ENCODE measurements around the gene DCAF6.

DCAF6 gene

DNA sequence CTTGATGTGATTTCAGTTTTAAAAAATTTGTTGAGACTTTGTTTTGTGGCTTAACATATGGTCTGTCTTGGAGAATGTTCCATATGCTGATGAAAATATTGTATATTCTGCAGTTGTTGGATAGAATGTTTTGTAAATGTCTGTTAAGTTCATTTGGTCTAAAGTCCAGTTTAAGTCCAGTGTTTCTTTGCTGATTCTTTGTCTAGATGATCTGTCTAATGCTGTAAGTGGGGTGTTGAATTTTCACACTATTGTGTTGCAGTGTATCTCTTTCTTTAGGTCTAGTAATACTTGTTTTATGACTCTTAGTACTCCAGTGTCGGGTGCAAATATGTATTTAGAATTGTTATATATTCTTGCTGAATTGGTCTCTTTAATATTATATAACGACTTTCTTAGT, 11.2 kb downstream of the DCAF6 start:
- DNase-seq (ENCODE audit: insufficient read length, low spot score) (no peak), FAIRE-seq (no peak)
- TF ChIP-seq TAF1 (IDR thresholded peaks at IDR 0.05; ENCODE audit: low read depth, low read length) (no peak), POLR2A (IDR thresholded peaks at IDR 0.05; ENCODE audit: low read depth, low read length) (no peak), POU2F2 (IDR thresholded peaks at IDR 0.05; ENCODE audit: low read depth, low read length) (no peak), SPI1 (IDR thresholded peaks at IDR 0.05; ENCODE audit: low read depth, low read length) (no peak), POLR2AphosphoS5 (IDR thresholded peaks at IDR 0.05; ENCODE audit: low read depth, low read length) (no peak), PAX5 (IDR thresholded peaks at IDR 0.05; ENCODE audit: insufficient read depth, low read length, severe bottlenecking) (no peak)

DNA sequence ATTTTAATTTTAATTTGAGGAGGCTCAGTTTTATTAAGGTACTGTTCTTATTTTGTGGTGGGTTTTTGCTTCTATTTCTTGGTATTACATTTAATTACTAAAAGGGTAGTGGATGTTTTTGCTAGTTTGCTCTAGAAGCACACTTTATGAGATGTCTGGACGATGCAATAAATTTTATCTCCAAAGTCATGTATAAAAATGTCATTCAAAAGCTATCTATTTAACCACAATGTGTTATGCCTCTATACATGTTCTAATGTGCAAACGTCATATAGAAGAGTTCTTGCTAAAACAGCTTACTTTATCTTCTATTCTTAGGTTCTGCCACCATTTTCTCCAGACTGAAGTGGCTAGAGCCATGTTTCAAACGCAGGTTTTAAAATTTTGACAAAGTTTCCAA, 13.3 kb downstream of the DCAF6 start:
- FAIRE-seq (no peak), DNase-seq (ENCODE audit: insufficient read length, low spot score) (no peak)
- TF ChIP-seq POLR2A (IDR thresholded peaks at IDR 0.05; ENCODE audit: low read depth, low read length) (no peak), PAX5 (IDR thresholded peaks at IDR 0.05; ENCODE audit: insufficient read depth, low read length, severe bottlenecking) (no peak), POLR2AphosphoS5 (IDR thresholded peaks at IDR 0.05; ENCODE audit: low read depth, low read length) (no peak), POU2F2 (IDR thresholded peaks at IDR 0.05; ENCODE audit: low read depth, low read length) (no peak), TAF1 (IDR thresholded peaks at IDR 0.05; ENCODE audit: low read depth, low read length) (no peak), SPI1 (IDR thresholded peaks at IDR 0.05; ENCODE audit: low read depth, low read length) (no peak)

DNA sequence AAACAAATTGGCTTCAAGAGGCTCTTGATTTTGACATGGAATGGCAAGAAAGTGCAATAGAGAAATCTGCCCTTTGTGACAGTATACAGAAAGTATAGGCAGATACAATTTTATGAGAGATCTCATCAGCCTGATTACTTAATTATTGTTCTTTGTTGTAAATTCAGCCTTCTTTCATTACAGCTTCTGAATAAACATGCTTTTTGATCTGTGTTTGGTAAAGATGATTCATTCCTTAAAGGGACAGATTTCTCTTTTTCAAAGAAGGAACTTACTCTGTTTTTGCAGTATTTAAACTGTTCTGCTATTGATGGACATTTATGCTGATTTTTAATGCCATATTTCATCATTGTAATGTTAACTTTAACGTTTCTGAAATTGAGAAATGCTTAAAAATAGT, 14.1 kb downstream of the DCAF6 start:
- FAIRE-seq, result no peak

GRCh38 chr1:167955915-167956314, 19.4 kb downstream of the DCAF6 start:
- DNase-seq (ENCODE audit: insufficient read length, low spot score), result no peak
- FAIRE-seq, result peak; percentile 9
- TF ChIP-seq POU2F2 (IDR thresholded peaks at IDR 0.05; ENCODE audit: low read depth, low read length), result no peak
- no peak for TF ChIP-seq PAX5 (IDR thresholded peaks at IDR 0.05; ENCODE audit: insufficient read depth, low read length, severe bottlenecking)
- TF ChIP-seq POLR2A (IDR thresholded peaks at IDR 0.05; ENCODE audit: low read depth, low read length), result no peak
- TF ChIP-seq TAF1 (IDR thresholded peaks at IDR 0.05; ENCODE audit: low read depth, low read length), result no peak
- TF ChIP-seq POLR2AphosphoS5 (IDR thresholded peaks at IDR 0.05; ENCODE audit: low read depth, low read length), result no peak

More for the DNA sequence above, 14.1 kb downstream of the DCAF6 start:
- no peak for DNase-seq (ENCODE audit: insufficient read length, low spot score)
- TF ChIP-seq SPI1 (IDR thresholded peaks at IDR 0.05; ENCODE audit: low read depth, low read length) (no peak), POLR2A (IDR thresholded peaks at IDR 0.05; ENCODE audit: low read depth, low read length) (no peak), TAF1 (IDR thresholded peaks at IDR 0.05; ENCODE audit: low read depth, low read length) (no peak), POU2F2 (IDR thresholded peaks at IDR 0.05; ENCODE audit: low read depth, low read length) (no peak), POLR2AphosphoS5 (IDR thresholded peaks at IDR 0.05; ENCODE audit: low read depth, low read length) (no peak), PAX5 (IDR thresholded peaks at IDR 0.05; ENCODE audit: insufficient read depth, low read length, severe bottlenecking) (no peak)

DNA sequence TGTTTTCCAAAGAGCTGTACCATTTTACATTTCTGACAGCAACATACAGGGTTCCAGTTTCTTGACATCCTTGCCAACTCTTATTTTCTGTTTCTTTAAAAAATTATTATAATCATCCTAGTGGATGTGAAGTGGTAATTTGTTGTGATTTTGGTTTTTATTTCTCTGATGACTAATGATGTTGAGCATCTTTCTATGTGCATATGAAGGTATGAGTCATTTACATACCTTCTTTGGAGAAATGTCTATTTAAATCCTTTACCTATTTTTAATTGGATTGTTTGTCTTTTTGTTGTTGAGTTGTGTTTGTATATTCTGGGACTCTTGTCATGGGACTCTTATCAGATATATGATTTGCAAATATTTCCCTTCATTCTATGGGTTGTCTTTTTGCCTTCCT, 21.2 kb downstream of the DCAF6 start:
- FAIRE-seq, result no peak
- TF ChIP-seq POU2F2 (IDR thresholded peaks at IDR 0.05; ENCODE audit: low read depth, low read length), result no peak
- no peak for TF ChIP-seq POLR2A (IDR thresholded peaks at IDR 0.05; ENCODE audit: low read depth, low read length)
- TF ChIP-seq SPI1 (IDR thresholded peaks at IDR 0.05; ENCODE audit: low read depth, low read length), result no peak
- no peak for TF ChIP-seq PAX5 (IDR thresholded peaks at IDR 0.05; ENCODE audit: insufficient read depth, low read length, severe bottlenecking)
- no peak for TF ChIP-seq POLR2AphosphoS5 (IDR thresholded peaks at IDR 0.05; ENCODE audit: low read depth, low read length)
- no peak for TF ChIP-seq TAF1 (IDR thresholded peaks at IDR 0.05; ENCODE audit: low read depth, low read length)
- no peak for DNase-seq (ENCODE audit: insufficient read length, low spot score)

- DNase-seq (ENCODE audit: insufficient read length, low spot score) (no peak), FAIRE-seq (no peak)
- TF ChIP-seq PAX5 (IDR thresholded peaks at IDR 0.05; ENCODE audit: insufficient read depth, low read length, severe bottlenecking), result no peak
- TF ChIP-seq SPI1 (IDR thresholded peaks at IDR 0.05; ENCODE audit: low read depth, low read length), result no peak
- TF ChIP-seq TAF1 (IDR thresholded peaks at IDR 0.05; ENCODE audit: low read depth, low read length), result no peak
- TF ChIP-seq POLR2A (IDR thresholded peaks at IDR 0.05; ENCODE audit: low read depth, low read length), result no peak
- no peak for TF ChIP-seq POU2F2 (IDR thresholded peaks at IDR 0.05; ENCODE audit: low read depth, low read length)
These were observed 28.2 kb downstream of the DCAF6 start for GRCh38 chr1:167964646-167965045.

DNA sequence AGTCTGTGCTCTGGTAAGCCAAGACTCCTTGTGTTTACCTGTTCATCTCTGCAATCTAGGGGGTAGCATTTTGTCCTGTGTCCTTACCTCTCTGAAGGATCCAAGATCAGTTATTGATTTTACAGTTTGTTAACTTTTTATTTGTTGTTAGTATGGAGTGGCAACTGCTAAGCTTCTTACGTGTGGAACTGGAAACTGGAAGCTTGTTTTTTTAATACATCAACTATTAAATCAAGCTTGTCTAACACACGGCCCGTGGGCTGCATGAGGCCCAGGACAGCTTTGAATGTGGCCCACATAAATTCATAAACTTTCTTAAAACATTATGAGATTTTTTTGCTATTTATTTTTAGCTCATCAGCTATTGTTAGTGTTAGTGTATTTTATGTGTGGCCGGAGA, 29.6 kb downstream of the DCAF6 start:
- FAIRE-seq (no peak), DNase-seq (ENCODE audit: insufficient read length, low spot score) (no peak)
- TF ChIP-seq POU2F2 (IDR thresholded peaks at IDR 0.05; ENCODE audit: low read depth, low read length), result no peak
- TF ChIP-seq POLR2A (IDR thresholded peaks at IDR 0.05; ENCODE audit: low read depth, low read length), result no peak
- TF ChIP-seq TAF1 (IDR thresholded peaks at IDR 0.05; ENCODE audit: low read depth, low read length), result no peak
- no peak for TF ChIP-seq SPI1 (IDR thresholded peaks at IDR 0.05; ENCODE audit: low read depth, low read length)
- no peak for TF ChIP-seq POLR2AphosphoS5 (IDR thresholded peaks at IDR 0.05; ENCODE audit: low read depth, low read length)
- TF ChIP-seq PAX5 (IDR thresholded peaks at IDR 0.05; ENCODE audit: insufficient read depth, low read length, severe bottlenecking), result no peak

DNA sequence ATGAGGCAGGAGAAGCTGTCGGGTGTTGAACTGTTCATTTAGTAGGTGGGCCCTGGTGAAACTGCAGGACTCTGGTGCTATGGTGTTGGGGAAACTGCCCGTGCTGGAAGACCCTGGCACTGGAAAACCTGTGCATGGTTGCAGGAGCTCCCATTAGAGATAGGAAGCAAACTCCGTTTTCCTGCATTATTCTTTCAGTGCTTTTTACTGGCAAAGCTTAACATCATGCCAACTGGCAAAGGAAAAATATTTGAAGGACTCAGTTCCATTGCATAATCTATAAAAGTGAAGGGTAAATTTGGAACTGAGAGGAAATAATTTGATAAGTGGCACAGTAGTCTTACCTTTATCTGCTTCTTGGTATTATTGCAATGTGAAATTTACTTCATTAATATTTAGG, 32.1 kb downstream of the DCAF6 start:
- TF ChIP-seq PAX5 (IDR thresholded peaks at IDR 0.05; ENCODE audit: insufficient read depth, low read length, severe bottlenecking), result no peak
- DNase-seq (ENCODE audit: insufficient read length, low spot score), result no peak
- FAIRE-seq, result no peak

DNA sequence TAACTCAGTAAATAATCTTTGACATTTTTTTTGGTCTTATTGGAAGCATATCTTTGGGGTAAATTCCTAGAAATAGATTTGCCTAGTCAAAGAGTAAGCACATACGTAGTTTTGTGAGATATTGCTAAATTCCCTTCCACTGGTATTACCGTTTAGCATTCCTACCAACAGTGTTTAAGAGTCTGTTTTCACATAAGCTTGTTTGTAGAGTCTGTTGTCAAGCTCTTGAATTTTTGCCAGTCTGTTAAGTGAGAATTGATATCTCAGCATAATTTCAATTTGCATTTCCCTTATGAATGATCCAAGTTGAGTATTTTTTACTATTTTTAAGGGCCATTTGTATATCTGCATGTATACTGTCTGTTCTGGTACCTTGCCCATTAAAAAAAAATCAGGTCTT, 37.3 kb downstream of the DCAF6 start:
- TF ChIP-seq SPI1 (IDR thresholded peaks at IDR 0.05; ENCODE audit: low read depth, low read length), result no peak
- TF ChIP-seq POU2F2 (IDR thresholded peaks at IDR 0.05; ENCODE audit: low read depth, low read length), result no peak
- TF ChIP-seq PAX5 (IDR thresholded peaks at IDR 0.05; ENCODE audit: insufficient read depth, low read length, severe bottlenecking), result no peak
- TF ChIP-seq TAF1 (IDR thresholded peaks at IDR 0.05; ENCODE audit: low read depth, low read length), result no peak
- TF ChIP-seq POLR2AphosphoS5 (IDR thresholded peaks at IDR 0.05; ENCODE audit: low read depth, low read length), result no peak
- no peak for TF ChIP-seq POLR2A (IDR thresholded peaks at IDR 0.05; ENCODE audit: low read depth, low read length)
- DNase-seq (ENCODE audit: insufficient read length, low spot score), result no peak
- no peak for FAIRE-seq

- DNase-seq (ENCODE audit: insufficient read length, low spot score) (no peak), FAIRE-seq (no peak)
- TF ChIP-seq POU2F2 (IDR thresholded peaks at IDR 0.05; ENCODE audit: low read depth, low read length), result no peak
- no peak for TF ChIP-seq TAF1 (IDR thresholded peaks at IDR 0.05; ENCODE audit: low read depth, low read length)
- TF ChIP-seq PAX5 (IDR thresholded peaks at IDR 0.05; ENCODE audit: insufficient read depth, low read length, severe bottlenecking), result no peak
- no peak for TF ChIP-seq POLR2A (IDR thresholded peaks at IDR 0.05; ENCODE audit: low read depth, low read length)
- no peak for TF ChIP-seq SPI1 (IDR thresholded peaks at IDR 0.05; ENCODE audit: low read depth, low read length)
- TF ChIP-seq POLR2AphosphoS5 (IDR thresholded peaks at IDR 0.05; ENCODE audit: low read depth, low read length), result no peak
These were observed 38.2 kb downstream of the DCAF6 start for GRCh38 chr1:167974698-167975097.
